Measurements from ENCODE around the gene DENND2A.

Gene DENND2A

GRCh38 chr7:140609646-140610045 is 31.0 kb downstream of the DENND2A start:
- no peak overlapping the region for H3K4me3 Mint-ChIP-seq
- H3K36me3 Mint-ChIP-seq (ENCODE audit: low read depth) = no peaks in the 10 kb centered on the region
- H3K27me3 Mint-ChIP-seq = peaks cover 11% of the 10 kb centered on the region
- H3K4me1 Mint-ChIP-seq (ENCODE audit: low read depth) = no peaks in the 10 kb centered on the region
- no peak overlapping the region for H3K27ac Mint-ChIP-seq
- intact Hi-C loops (cut with micrococcal nuclease) = no loop called here
- no peaks in the 10 kb centered on the region for H3K9me3 Mint-ChIP-seq

- Mint-ChIP-seq H3K27me3 (peaks cover 9% of the 10 kb centered on the region), H3K4me3 (no peak overlapping the region), H3K4me1 (ENCODE audit: low read depth) (no peaks in the 10 kb centered on the region), H3K36me3 (ENCODE audit: low read depth) (no peaks in the 10 kb centered on the region), H3K9me3 (no peaks in the 10 kb centered on the region), H3K27ac (no peak overlapping the region)
- intact Hi-C loops (cut with micrococcal nuclease) = no loop called here
These were observed 33.1 kb downstream of the DENND2A start for GRCh38 chr7:140607441-140607989.

- Mint-ChIP-seq H3K27ac (no peak overlapping the region), H3K27me3 (peaks cover 7% of the 10 kb centered on the region), H3K9me3 (no peaks in the 10 kb centered on the region), H3K36me3 (ENCODE audit: low read depth) (no peaks in the 10 kb centered on the region), H3K4me3 (no peak overlapping the region), H3K4me1 (ENCODE audit: low read depth) (no peaks in the 10 kb centered on the region)
- intact Hi-C loops (cut with micrococcal nuclease) = no loop called here
These were observed 35.3 kb downstream of the DENND2A start for GRCh38 chr7:140605337-140605736.

DNA sequence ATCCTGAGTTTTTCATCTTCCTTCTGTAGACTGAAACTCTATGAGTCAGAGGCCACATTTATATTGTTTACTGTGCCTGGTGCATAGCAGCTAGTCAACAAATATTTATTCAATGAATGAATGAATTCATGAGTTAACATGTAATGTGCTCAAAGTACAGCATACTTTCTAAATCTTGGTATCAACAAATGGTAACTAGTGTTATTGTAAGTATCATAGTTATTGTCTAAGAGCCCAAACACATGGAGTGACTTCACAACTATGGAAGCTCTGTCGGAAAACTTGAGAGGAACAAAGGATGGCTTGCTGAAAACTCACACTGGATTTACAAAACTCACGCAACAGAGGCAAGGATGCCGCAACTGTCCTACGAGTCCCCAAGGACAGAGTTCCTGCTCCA is 35.9 kb downstream of the DENND2A start:
- no peak overlapping the region for H3K27ac Mint-ChIP-seq
- intact Hi-C loops (cut with micrococcal nuclease) = no loop called here
- H3K4me3 Mint-ChIP-seq = no peak overlapping the region
- H3K9me3 Mint-ChIP-seq = no peaks in the 10 kb centered on the region
- peaks cover 11% of the 10 kb centered on the region for H3K27me3 Mint-ChIP-seq
- H3K36me3 Mint-ChIP-seq (ENCODE audit: low read depth) = no peaks in the 10 kb centered on the region
- no peaks in the 10 kb centered on the region for H3K4me1 Mint-ChIP-seq (ENCODE audit: low read depth)

GRCh38 chr7:140604076-140604475 is 36.5 kb downstream of the DENND2A start:
- no peak overlapping the region for H3K4me3 Mint-ChIP-seq
- no peak overlapping the region for H3K27ac Mint-ChIP-seq
- intact Hi-C loops (cut with micrococcal nuclease) = no loop called here
- no peaks in the 10 kb centered on the region for H3K4me1 Mint-ChIP-seq (ENCODE audit: low read depth)
- no peaks in the 10 kb centered on the region for H3K36me3 Mint-ChIP-seq (ENCODE audit: low read depth)
- no peaks in the 10 kb centered on the region for H3K9me3 Mint-ChIP-seq
- peaks cover 11% of the 10 kb centered on the region for H3K27me3 Mint-ChIP-seq

DNA sequence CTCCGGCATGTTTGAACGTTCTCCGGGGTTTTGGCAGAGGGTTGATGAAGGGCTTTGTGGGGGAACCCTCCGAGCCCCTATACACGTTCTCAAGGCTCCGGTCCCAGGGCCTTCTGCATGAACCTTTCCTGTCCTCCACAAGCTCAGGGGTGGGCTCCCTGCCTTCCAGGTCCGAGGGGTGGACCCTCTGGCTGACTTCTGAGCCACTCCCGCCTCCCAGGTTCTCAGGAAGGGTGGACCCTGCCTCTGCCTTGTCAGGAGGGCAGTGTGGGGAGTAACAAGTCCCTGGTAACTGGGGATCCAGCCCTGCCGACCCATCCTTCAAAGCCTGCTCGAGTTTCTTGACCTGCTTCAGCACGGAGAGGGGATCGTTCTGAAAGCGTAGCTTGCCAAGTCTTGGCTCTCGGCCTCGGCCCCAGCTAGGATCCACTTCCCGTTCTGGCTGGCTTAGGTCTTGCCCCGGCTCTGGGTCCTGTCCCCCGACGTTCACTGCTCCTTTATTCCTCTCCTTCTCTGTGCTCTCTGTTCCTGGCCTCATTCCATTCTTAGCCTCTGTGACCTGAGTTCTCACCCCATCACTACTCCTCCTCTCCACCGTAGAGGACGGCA is 38.9 kb downstream of the DENND2A start:
- Mint-ChIP-seq H3K9me3 (no peaks in the 10 kb centered on the region), H3K4me3 (no peak overlapping the region), H3K4me1 (ENCODE audit: low read depth) (no peaks in the 10 kb centered on the region), H3K27ac (no peak overlapping the region), H3K27me3 (peaks cover 13% of the 10 kb centered on the region), H3K36me3 (ENCODE audit: low read depth) (no peaks in the 10 kb centered on the region)
- intact Hi-C loops (cut with micrococcal nuclease) = no loop called here

- no peaks in the 10 kb centered on the region for H3K36me3 Mint-ChIP-seq (ENCODE audit: low read depth)
- H3K4me3 Mint-ChIP-seq = no peak overlapping the region
- no peak overlapping the region for H3K27ac Mint-ChIP-seq
- H3K4me1 Mint-ChIP-seq (ENCODE audit: low read depth) = no peaks in the 10 kb centered on the region
- peaks cover 13% of the 10 kb centered on the region for H3K27me3 Mint-ChIP-seq
- intact Hi-C loops (cut with micrococcal nuclease) = no loop called here
- H3K9me3 Mint-ChIP-seq = no peaks in the 10 kb centered on the region
These were observed 40.3 kb downstream of the DENND2A start for GRCh38 chr7:140600341-140600740.

GRCh38 chr7:140597428-140597949 is 43.1 kb downstream of the DENND2A start:
- Mint-ChIP-seq H3K9me3 (no peaks in the 10 kb centered on the region), H3K27ac (no peak overlapping the region), H3K4me3 (no peak overlapping the region)

DNA sequence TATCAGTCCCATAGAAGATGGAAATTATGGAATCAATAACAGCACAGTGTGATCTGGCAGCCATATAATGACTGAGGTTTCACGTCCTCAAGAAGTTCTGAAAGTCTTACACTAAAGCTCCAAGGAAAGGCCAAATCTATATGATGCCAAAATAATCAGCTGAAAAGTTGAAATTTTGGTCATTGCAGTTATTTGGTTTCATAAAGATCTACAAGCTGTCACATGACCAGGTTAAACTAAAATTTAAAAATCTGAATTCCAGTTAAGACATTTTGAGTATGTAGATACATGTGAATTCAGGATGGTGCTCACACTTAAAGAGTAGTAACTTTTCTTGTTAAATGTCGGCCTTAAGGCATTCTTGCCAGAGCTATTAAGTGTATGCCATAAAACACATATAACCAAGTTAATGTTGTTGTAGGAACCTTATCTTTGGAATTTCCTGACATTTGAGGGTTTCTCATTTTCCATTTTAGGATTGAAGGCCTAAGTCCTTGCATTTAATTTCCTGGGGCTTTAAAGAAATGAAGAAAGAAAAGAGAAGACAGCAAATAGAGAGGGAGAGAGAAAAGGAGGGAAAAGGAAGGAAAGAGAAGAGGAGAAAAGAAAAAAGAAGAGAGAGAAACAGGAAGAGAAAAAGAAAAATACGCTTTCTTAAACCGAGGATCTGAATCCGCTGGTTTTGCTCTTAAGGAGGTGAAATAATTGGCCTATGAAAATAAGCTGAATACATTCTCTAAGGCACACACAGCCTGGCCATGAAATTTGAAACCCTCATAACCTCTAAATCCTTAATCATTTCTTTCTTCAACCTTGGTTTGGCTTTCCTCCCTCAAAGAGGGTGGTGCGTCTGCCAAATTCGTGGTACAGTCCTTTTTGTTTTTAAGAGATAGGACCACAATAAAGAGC is 43.8 kb downstream of the DENND2A start:
- intact Hi-C loops (cut with micrococcal nuclease) = no loop called here
- Mint-ChIP-seq H3K4me3 (no peak overlapping the region), H3K27ac (no peak overlapping the region), H3K27me3 (peaks cover 14% of the 10 kb centered on the region), H3K36me3 (ENCODE audit: low read depth) (no peaks in the 10 kb centered on the region), H3K4me1 (ENCODE audit: low read depth) (no peaks in the 10 kb centered on the region), H3K9me3 (no peaks in the 10 kb centered on the region)

More at GRCh38 chr7:140597428-140597949, 43.1 kb downstream of the DENND2A start:
- intact Hi-C loops (cut with micrococcal nuclease) = no loop called here
- Mint-ChIP-seq H3K4me1 (ENCODE audit: low read depth) (no peaks in the 10 kb centered on the region), H3K36me3 (ENCODE audit: low read depth) (no peaks in the 10 kb centered on the region), H3K27me3 (peaks cover 17% of the 10 kb centered on the region)

- H3K36me3 Mint-ChIP-seq (ENCODE audit: low read depth) = no peaks in the 10 kb centered on the region
- H3K27ac Mint-ChIP-seq = no peak overlapping the region
- intact Hi-C loops (cut with micrococcal nuclease) = no loop called here
- no peaks in the 10 kb centered on the region for H3K4me1 Mint-ChIP-seq (ENCODE audit: low read depth)
- no peaks in the 10 kb centered on the region for H3K9me3 Mint-ChIP-seq
- no peak overlapping the region for H3K4me3 Mint-ChIP-seq
- peaks cover 13% of the 10 kb centered on the region for H3K27me3 Mint-ChIP-seq
These were observed 45.0 kb downstream of the DENND2A start for GRCh38 chr7:140595468-140596092.

GRCh38 chr7:140594131-140594691 is 46.4 kb downstream of the DENND2A start:
- no peaks in the 10 kb centered on the region for H3K9me3 Mint-ChIP-seq
- no peaks in the 10 kb centered on the region for H3K4me1 Mint-ChIP-seq (ENCODE audit: low read depth)
- H3K36me3 Mint-ChIP-seq (ENCODE audit: low read depth) = no peaks in the 10 kb centered on the region
- H3K4me3 Mint-ChIP-seq = no peak overlapping the region
- H3K27me3 Mint-ChIP-seq = peaks cover 7% of the 10 kb centered on the region
- intact Hi-C loops (cut with micrococcal nuclease) = no loop called here
- no peak overlapping the region for H3K27ac Mint-ChIP-seq

- Mint-ChIP-seq H3K36me3 (ENCODE audit: low read depth) (no peaks in the 10 kb centered on the region), H3K27me3 (peaks cover 9% of the 10 kb centered on the region), H3K9me3 (no peaks in the 10 kb centered on the region), H3K4me3 (no peak overlapping the region), H3K27ac (no peak overlapping the region), H3K4me1 (ENCODE audit: low read depth) (no peaks in the 10 kb centered on the region)
- intact Hi-C loops (cut with micrococcal nuclease) = no loop called here
These were observed 47.0 kb downstream of the DENND2A start for GRCh38 chr7:140593672-140593982.

GRCh38 chr7:140592964-140593671 is 47.5 kb downstream of the DENND2A start:
- Mint-ChIP-seq H3K27ac (no peak overlapping the region), H3K9me3 (no peaks in the 10 kb centered on the region), H3K36me3 (ENCODE audit: low read depth) (no peaks in the 10 kb centered on the region), H3K4me1 (ENCODE audit: low read depth) (no peaks in the 10 kb centered on the region), H3K27me3 (peaks cover 11% of the 10 kb centered on the region), H3K4me3 (no peak overlapping the region)
- intact Hi-C loops (cut with micrococcal nuclease) = no loop called here
